CD4-positive, CD25-positive, alpha-beta regulatory T cell (primary cell): ENCODE data around the gene PGAP3. TPM values are rescaled to one million over a fixed set of nuclear protein-coding genes. Genes with fewer than 3 reads are reported as not detected.
A peak's percentile ranks its signal among the peaks of the same experiment; 100 is the strongest.

Source experiments
- ATAC-seq, 2 donors: fragments of 150-1000 bp; cut with Tn5 transposase; one replicate each; pipeline ENCODE4 v1.10.0; 2021; ENCODE audit warnings: low read depth in 2 of 2, moderate number of reproducible peaks in 2 of 2, moderate library complexity in 1 of 2
- DNase-seq, 3 donors: peaks; one replicate each; pipeline versions ENCODE4 v3.0.0 to v3.0.0-alpha.2; 2012 to 2022; ENCODE audit warnings: mixed read lengths in 1 of 3
- H3K27ac ChIP-seq: one replicate; pipeline ENCODE4 v1.7.0; 2013; ENCODE audit warnings: mild to moderate bottlenecking, low read length; ENCODE audit not compliant: insufficient read depth, poor library complexity, severe bottlenecking
- H3K27me3 ChIP-seq: one replicate; pipeline ENCODE4 v1.7.0; 2013; ENCODE audit warnings: low read length; ENCODE audit not compliant: control insufficient read depth, insufficient read depth
- H3K36me3 ChIP-seq: one replicate; pipeline ENCODE4 v1.7.0; 2013; ENCODE audit warnings: mild to moderate bottlenecking, low read length, moderate library complexity; ENCODE audit not compliant: control insufficient read depth, insufficient read depth
- H3K4me1 ChIP-seq: 2 replicates; pipeline ENCODE4 v1.7.0; 2013; ENCODE audit warnings: mild to moderate bottlenecking, low read length; ENCODE audit not compliant: insufficient read depth, control insufficient read depth, poor library complexity, severe bottlenecking
- H3K4me3 ChIP-seq: one replicate; pipeline ENCODE4 v1.7.0; 2013; ENCODE audit warnings: low read depth, mild to moderate bottlenecking, low read length, moderate library complexity
- H3K9me3 ChIP-seq, 2 experiments: 1 replicate in 1 of 2; 2 replicates in 1 of 2; pipeline ENCODE4 v1.7.0; 2013; ENCODE audit warnings: low read length in 2 of 2, mild to moderate bottlenecking in 1 of 2, moderate library complexity in 1 of 2; ENCODE audit not compliant: control insufficient read depth in 2 of 2
- H3K27ac Mint-ChIP-seq, 3 donors: one replicate each; pipeline ENCODE4 v1.8.0; 2020 to 2022; ENCODE audit warnings: mild to moderate bottlenecking in 3 of 3, mixed read lengths in 3 of 3, moderate library complexity in 2 of 3
- H3K27me3 Mint-ChIP-seq: one replicate; pipeline ENCODE4 v1.8.0; 2022; ENCODE audit warnings: mild to moderate bottlenecking, mixed read lengths
- H3K36me3 Mint-ChIP-seq: one replicate; pipeline ENCODE4 v1.8.0; 2020; ENCODE audit warnings: mixed read lengths
- H3K4me1 Mint-ChIP-seq, 4 donors: one replicate each; pipeline ENCODE4 v1.8.0; 2020 to 2022; ENCODE audit warnings: mixed read lengths in 4 of 4, mild to moderate bottlenecking in 1 of 4
- H3K4me3 Mint-ChIP-seq, 4 donors: one replicate each; pipeline ENCODE4 v1.8.0; 2020 to 2022; ENCODE audit warnings: mild to moderate bottlenecking in 4 of 4, mixed read lengths in 4 of 4, moderate library complexity in 3 of 4
- H3K9me3 Mint-ChIP-seq, 7 donors: one replicate each; pipeline ENCODE4 v1.8.0; 2020 to 2022; ENCODE audit warnings: mixed read lengths in 7 of 7, mild to moderate bottlenecking in 3 of 7, moderate library complexity in 2 of 7
- polyA plus RNA-seq, 4 donors: library from polyadenylated mRNA; unstranded; fragments of 300-500 nt; fragmentation: Illumina TruSeq; gene quantifications; one replicate each; pipeline ENCODE4 v1.2.3, GENCODE V29; 2021
- total RNA-seq: library from RNA; stranded (reverse); gene quantifications from one replicate; pipeline ENCODE4 v1.2.3, GENCODE V29; 2022

The PGAP3 gene
- total and polyA plus RNA-seq, 5 donors from 2014 or later = 15.2 to 28.0 (median 19.7) TPM

DNA sequence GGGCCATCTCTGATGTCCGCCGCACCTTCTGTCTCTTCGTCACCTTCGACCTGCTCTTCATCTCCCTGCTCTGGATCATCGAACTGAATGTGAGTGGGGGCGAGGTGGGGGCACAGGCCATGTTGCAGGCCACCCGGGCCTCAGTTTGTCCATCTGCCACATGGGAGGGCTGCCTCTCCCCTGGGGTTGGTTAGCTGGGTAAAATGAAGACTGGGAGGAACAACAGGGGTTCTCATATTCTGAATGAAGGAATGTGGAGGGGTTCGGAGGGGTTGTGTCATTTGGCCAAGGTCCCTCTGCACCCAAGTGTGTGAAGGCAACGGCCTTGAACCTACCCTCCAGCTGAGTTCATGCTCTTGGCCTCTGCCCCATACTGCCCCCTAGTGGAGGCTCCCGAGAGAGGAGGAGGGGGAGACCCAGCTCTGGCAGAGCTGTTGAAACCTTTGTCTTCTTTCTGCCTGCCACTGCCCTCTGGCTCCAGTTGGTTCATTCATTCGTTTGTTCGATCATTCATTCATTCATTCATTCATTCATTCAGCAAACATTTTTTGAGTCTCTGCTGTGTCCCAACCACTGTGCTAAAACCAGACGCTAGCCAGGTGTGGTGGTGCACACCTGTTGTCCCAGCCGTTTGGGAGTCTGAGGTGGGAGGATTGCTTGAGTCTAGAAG, 34.1 kb downstream of the PGAP3 start:
- H3K27ac Mint-ChIP-seq = peak overlapping the region in 2 of 3 donors; percentile 49 to 59
- ATAC-seq = peak; percentile 75 to 81
- H3K9me3 ChIP-seq = no peaks in the 10 kb centered on the region

DNA sequence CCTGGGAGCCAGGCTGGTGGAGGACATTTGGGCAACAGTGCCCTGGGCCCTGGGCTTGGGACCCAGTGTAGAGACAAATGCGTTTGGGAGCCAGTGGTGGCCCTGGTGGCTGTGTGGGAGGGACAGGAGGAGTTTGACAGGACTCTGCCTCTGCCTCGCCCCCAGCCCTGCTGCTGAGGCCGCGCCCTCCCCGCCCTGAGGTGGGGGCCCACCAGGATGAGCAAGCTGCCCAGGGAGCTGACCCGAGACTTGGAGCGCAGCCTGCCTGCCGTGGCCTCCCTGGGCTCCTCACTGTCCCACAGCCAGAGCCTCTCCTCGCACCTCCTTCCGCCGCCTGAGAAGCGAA, 34.6 kb downstream of the PGAP3 start:
- H3K36me3 ChIP-seq = peaks cover 13% of the 10 kb centered on the region
- Mint-ChIP-seq H3K36me3 (peaks cover 29% of the 10 kb centered on the region), H3K27me3 (no peaks in the 10 kb centered on the region), H3K4me1 (peaks cover 4 to 56% (median 35%) of the 10 kb centered on the region in 4 donors), H3K4me3 (no peak overlapping the region), H3K27ac (peak overlapping the region in 2 of 3 donors; percentile 49 to 59), H3K9me3 (no peaks in the 10 kb centered on the region)
- ATAC-seq = no peak
- H3K27ac ChIP-seq = no peak overlapping the region
- H3K9me3 ChIP-seq = no peaks in the 10 kb centered on the region
- no peak for DNase-seq
- no peaks in the 10 kb centered on the region for H3K27me3 ChIP-seq
- peaks cover 4% of the 10 kb centered on the region for H3K4me1 ChIP-seq
- no peak overlapping the region for H3K4me3 ChIP-seq

More for the DNA sequence above, 34.1 kb downstream of the PGAP3 start:
- Mint-ChIP-seq H3K36me3 (peaks cover 32% of the 10 kb centered on the region), H3K4me3 (peak overlapping the region in 1 of 4 donors; percentile 57), H3K27me3 (no peaks in the 10 kb centered on the region), H3K9me3 (no peaks in the 10 kb centered on the region), H3K4me1 (peaks cover 4 to 54% (median 35%) of the 10 kb centered on the region in 4 donors)
- H3K27ac ChIP-seq = no peak overlapping the region
- peak; percentile 61 to 72 (median 70) for DNase-seq
- peaks cover 4% of the 10 kb centered on the region for H3K4me1 ChIP-seq
- H3K27me3 ChIP-seq = no peaks in the 10 kb centered on the region
- no peak overlapping the region for H3K4me3 ChIP-seq
- peaks cover 16% of the 10 kb centered on the region for H3K36me3 ChIP-seq

DNA sequence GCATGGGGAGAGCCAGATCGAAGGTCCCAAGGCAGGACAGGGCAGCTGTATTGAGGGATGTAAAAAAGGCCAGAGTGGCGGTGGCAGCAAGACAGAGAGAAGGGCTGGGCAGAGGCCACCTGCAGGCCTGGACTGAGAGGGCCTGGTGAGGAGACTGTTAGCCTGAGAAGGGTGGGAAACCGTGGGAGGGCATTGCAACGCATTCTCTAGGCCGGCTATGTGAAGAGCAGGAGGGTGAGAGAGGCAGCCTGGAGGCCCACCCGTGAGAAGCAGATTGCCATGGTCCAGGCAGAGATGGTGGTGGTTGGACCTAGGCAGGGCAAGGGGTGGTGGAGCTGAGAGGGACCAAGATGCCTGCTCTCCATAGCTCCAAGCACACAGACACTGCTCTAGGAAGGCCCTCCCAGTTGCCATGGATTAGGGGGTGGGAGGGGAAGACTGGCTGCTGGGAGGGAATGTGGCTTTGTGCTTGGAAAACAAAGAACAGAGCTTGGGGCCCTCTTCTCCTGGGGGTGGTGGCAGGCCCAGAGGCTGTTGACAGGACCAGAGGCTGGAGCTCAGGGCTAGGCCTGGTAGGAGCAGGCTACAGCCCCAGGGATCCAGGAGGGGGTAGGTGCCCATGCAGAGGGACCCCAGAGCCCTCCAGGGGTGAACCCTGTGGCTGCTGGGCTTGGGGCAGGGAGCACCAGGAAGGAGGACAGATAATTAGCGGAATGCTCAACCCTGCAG, 35.1 kb downstream of the PGAP3 start:
- peaks cover 26% of the 10 kb centered on the region for H3K36me3 Mint-ChIP-seq
- no peak overlapping the region for H3K4me3 Mint-ChIP-seq
- no peak for DNase-seq
- Histone ChIP-seq H3K36me3 (peaks cover 9% of the 10 kb centered on the region), H3K4me1 (peaks cover 4% of the 10 kb centered on the region), H3K27me3 (no peaks in the 10 kb centered on the region), H3K27ac (no peak overlapping the region), H3K4me3 (no peak overlapping the region), H3K9me3 (no peaks in the 10 kb centered on the region)
- H3K4me1 Mint-ChIP-seq = peaks cover 4 to 53% (median 35%) of the 10 kb centered on the region in 4 donors
- no peaks in the 10 kb centered on the region for H3K9me3 Mint-ChIP-seq
- H3K27ac Mint-ChIP-seq = peak overlapping the region; percentile 32 to 68 (median 39)
- no peaks in the 10 kb centered on the region for H3K27me3 Mint-ChIP-seq
- no peak for ATAC-seq

DNA sequence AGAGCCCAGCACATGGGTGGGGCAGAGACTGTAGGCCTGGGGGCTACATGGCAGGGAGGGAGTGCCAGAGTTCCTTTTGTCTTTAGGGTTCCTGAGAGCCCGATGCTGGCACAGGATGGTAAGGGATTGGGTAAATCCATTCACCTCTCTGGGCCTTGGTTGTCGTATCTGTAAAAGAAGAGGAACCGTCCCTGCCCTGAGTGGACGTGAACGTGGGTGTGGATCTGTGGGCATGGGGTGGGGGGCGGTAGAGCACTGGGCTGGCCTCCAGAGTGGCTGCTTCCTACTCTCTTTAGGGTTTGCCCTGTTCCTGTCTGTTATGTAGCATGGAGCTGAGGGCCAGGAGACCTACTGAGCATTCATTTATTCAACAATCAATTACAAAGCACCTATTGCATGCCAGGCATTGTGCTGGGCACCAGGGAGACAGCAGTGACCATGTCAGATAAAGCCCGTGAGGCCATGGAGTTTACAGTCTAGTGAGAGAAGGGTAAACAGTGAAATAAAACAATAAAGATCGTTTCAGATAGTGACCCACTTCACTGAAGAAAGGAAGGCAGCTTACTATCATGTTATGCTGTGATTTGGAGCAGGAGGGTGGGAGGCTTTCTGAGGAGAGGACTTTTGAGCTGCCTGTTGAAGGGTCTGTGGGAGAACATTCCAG, 35.8 kb downstream of the PGAP3 start:
- no peaks in the 10 kb centered on the region for H3K9me3 Mint-ChIP-seq
- peaks cover 25% of the 10 kb centered on the region for H3K36me3 Mint-ChIP-seq
- H3K4me1 Mint-ChIP-seq = peaks cover 4 to 56% (median 35%) of the 10 kb centered on the region in 4 donors
- H3K4me1 ChIP-seq = peaks cover 4% of the 10 kb centered on the region
- H3K27me3 Mint-ChIP-seq = no peaks in the 10 kb centered on the region
- peaks cover 9% of the 10 kb centered on the region for H3K36me3 ChIP-seq
- no peak overlapping the region for H3K4me3 Mint-ChIP-seq
- peak overlapping the region; percentile 39 to 68 (median 64) for H3K27ac Mint-ChIP-seq
- H3K27ac ChIP-seq = no peak overlapping the region
- H3K9me3 ChIP-seq = no peaks in the 10 kb centered on the region
- DNase-seq (no peak), ATAC-seq (no peak)
- no peaks in the 10 kb centered on the region for H3K27me3 ChIP-seq
- H3K4me3 ChIP-seq = no peak overlapping the region

DNA sequence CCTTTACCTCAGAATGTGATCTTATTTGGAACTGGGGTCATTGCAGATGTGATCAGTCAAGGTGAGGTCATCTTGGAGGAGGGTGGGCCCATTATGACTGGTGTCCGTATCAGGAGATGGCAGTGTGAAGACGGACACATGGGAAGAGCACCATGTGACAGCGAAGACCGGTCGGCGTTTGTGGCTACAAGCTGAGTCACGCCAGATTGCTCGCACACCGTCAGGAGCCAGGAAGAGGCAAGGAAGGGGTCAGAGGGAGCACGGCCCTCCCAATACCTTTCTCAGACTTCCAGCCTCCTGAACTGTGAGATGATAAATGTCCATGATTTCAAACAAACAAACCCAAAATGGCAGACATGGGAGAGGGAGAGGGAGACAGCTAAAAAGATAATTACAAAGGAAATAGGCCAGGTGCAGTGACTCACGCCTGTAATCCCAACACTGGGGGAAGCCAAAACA, 37.7 kb downstream of the PGAP3 start:
- Mint-ChIP-seq H3K9me3 (no peaks in the 10 kb centered on the region), H3K4me3 (no peak overlapping the region), H3K4me1 (peaks cover 0 to 57% (median 32%) of the 10 kb centered on the region in 4 donors), H3K27me3 (no peaks in the 10 kb centered on the region), H3K27ac (peak overlapping the region; percentile 63 to 78 (median 77)), H3K36me3 (peaks cover 19% of the 10 kb centered on the region)
- H3K36me3 ChIP-seq = peaks cover 3% of the 10 kb centered on the region
- no peak overlapping the region for H3K27ac ChIP-seq
- ATAC-seq (no peak), DNase-seq (no peak)
- H3K9me3 ChIP-seq = no peaks in the 10 kb centered on the region
- H3K4me1 ChIP-seq = peaks cover 4% of the 10 kb centered on the region
- H3K4me3 ChIP-seq = no peak overlapping the region
- no peaks in the 10 kb centered on the region for H3K27me3 ChIP-seq

DNA sequence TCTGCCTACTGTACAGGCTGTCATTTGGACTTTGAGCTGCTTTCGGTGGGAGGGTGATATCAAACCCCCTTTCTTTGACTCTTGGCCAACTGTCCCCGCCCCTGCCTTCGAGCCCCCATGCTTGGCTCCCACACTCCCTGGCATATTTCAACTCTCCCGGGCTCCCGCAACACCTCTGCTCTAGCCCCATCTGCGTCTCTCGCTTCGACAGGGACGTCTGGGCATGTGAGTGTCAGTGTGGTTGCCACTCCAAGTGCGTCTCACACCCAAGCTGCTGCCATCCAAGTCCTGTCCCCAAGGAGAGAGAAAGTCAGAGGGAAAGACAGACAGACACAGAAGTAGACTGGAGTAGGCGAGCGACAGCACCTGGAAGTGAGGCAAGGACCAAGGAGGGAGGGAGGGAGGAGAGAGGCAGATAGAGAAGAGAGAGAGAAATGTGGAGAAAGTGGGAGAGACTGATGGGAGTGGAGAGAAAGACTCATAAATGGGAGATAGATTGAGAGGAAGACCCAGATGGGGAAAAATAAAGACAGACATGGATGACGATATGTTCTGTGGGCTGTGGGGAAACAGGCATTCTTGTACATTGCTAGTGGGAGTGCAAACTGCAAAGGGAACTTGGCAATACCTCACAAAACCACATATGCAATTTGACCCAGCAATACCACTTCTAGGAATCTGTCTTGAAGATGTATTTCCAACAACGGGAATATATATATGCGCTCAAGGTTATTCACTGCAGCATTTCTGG, 39.1 kb downstream of the PGAP3 start:
- Mint-ChIP-seq H3K36me3 (peaks cover 12% of the 10 kb centered on the region), H3K9me3 (no peaks in the 10 kb centered on the region), H3K27me3 (no peaks in the 10 kb centered on the region), H3K4me3 (peak overlapping the region in 1 of 4 donors; percentile 35), H3K27ac (peak overlapping the region in 1 of 3 donors; percentile 34), H3K4me1 (peaks cover 0 to 56% (median 31%) of the 10 kb centered on the region in 4 donors)
- H3K27me3 ChIP-seq = no peaks in the 10 kb centered on the region
- H3K9me3 ChIP-seq = no peaks in the 10 kb centered on the region
- no peak overlapping the region for H3K4me3 ChIP-seq
- DNase-seq = no peak
- H3K27ac ChIP-seq = no peak overlapping the region
- H3K4me1 ChIP-seq = peaks cover 3% of the 10 kb centered on the region
- peaks cover 5% of the 10 kb centered on the region for H3K36me3 ChIP-seq
- ATAC-seq = no peak

DNA sequence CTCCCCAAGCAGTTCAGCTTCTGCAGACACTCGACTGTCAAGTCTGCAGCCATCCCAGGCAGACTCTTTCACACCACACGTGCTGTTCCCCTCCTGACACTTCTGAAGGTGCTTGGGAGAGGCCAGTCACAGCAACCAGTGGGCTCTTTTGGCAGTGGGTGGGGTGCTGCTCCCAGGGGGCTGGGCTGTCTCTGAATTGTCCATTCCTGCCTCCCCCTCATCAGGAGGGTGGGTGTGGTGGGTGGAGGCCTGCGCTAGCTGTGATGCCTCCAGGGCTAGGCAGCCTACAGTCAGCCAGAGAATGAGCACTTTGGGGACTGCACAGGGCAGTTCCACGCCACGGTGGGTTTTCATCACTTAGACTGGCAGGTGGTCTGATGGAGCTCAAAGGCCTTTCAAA, 40.6 kb downstream of the PGAP3 start:
- H3K4me1 Mint-ChIP-seq = peaks cover 0 to 64% (median 32%) of the 10 kb centered on the region in 4 donors
- no peak overlapping the region for H3K27ac Mint-ChIP-seq
- H3K27me3 ChIP-seq = no peaks in the 10 kb centered on the region
- no peaks in the 10 kb centered on the region for H3K9me3 Mint-ChIP-seq
- ATAC-seq (no peak), DNase-seq (no peak)
- no peak overlapping the region for H3K4me3 ChIP-seq
- no peak overlapping the region for H3K4me3 Mint-ChIP-seq
- H3K36me3 Mint-ChIP-seq = peaks cover 15% of the 10 kb centered on the region
- no peak overlapping the region for H3K27ac ChIP-seq
- H3K4me1 ChIP-seq = no peaks in the 10 kb centered on the region
- H3K36me3 ChIP-seq = peaks cover 6% of the 10 kb centered on the region
- H3K27me3 Mint-ChIP-seq = no peaks in the 10 kb centered on the region
- no peaks in the 10 kb centered on the region for H3K9me3 ChIP-seq
